Measurements from ENCODE around the gene RRAGA. TPM values are rescaled to one million over a fixed set of nuclear protein-coding genes. Genes with fewer than 3 reads are reported as not detected.

The RRAGA gene
- total and polyA plus RNA-seq, 2 experiments from 2014 or later = 24.7 to 36.1 TPM

GRCh38 chr9:19074229-19074628, 25.0 kb downstream of the RRAGA start:
- no peak overlapping the region for H2AFZ ChIP-seq
- no peak for DNase-seq (ENCODE audit: low spot score)
- Mint-ChIP-seq H3K36me3 (ENCODE audit: low read depth) (peaks cover 75% of the 10 kb centered on the region), H3K27me3 (ENCODE audit: insufficient read depth, low read depth, poor library complexity) (peaks cover 4% of the 10 kb centered on the region), H3K27ac (no peak overlapping the region), H3K9me3 (no peaks in the 10 kb centered on the region), H3K4me1 (no peaks in the 10 kb centered on the region), H3K4me3 (no peak overlapping the region)
- peaks cover 7% of the 10 kb centered on the region; the same call in 1 of the 2 replicates for H4K20me1 ChIP-seq (replicated peaks; ENCODE audit: insufficient read depth)
- H3K36me3 ChIP-seq (ENCODE audit: insufficient read depth) = peaks cover 57% of the 10 kb centered on the region
- no peak overlapping the region for H3K27ac ChIP-seq (ENCODE audit: low read depth)
- no peaks in the 10 kb centered on the region for H3K4me1 ChIP-seq (ENCODE audit: insufficient read depth)
- no peaks in the 10 kb centered on the region for H3K27me3 ChIP-seq (ENCODE audit: insufficient read depth)
- ATAC-seq = no peak
- TF ChIP-seq ZNF331 (CRISPR knock-in tag; IDR thresholded peaks at IDR 0.05; ENCODE audit: low read depth) (no peak), EZH2phosphoT487 (IDR thresholded peaks at IDR 0.05; ENCODE audit: unreplicated experiment) (no peak), CREB1 (CRISPR knock-in tag; IDR thresholded peaks at IDR 0.05; ENCODE audit: low read depth) (no peak), JUNB (IDR thresholded peaks at IDR 0.05; ENCODE audit: unreplicated experiment) (no peak), EZH2 (IDR thresholded peaks at IDR 0.05; ENCODE audit: low read depth, unreplicated experiment) (no peak), ZNF114 (CRISPR knock-in tag; IDR thresholded peaks at IDR 0.05) (no peak), NANOG (IDR thresholded peaks at IDR 0.05; ENCODE audit: borderline replicate concordance) (no peak)
- TF ChIP-seq, protein P1, sequence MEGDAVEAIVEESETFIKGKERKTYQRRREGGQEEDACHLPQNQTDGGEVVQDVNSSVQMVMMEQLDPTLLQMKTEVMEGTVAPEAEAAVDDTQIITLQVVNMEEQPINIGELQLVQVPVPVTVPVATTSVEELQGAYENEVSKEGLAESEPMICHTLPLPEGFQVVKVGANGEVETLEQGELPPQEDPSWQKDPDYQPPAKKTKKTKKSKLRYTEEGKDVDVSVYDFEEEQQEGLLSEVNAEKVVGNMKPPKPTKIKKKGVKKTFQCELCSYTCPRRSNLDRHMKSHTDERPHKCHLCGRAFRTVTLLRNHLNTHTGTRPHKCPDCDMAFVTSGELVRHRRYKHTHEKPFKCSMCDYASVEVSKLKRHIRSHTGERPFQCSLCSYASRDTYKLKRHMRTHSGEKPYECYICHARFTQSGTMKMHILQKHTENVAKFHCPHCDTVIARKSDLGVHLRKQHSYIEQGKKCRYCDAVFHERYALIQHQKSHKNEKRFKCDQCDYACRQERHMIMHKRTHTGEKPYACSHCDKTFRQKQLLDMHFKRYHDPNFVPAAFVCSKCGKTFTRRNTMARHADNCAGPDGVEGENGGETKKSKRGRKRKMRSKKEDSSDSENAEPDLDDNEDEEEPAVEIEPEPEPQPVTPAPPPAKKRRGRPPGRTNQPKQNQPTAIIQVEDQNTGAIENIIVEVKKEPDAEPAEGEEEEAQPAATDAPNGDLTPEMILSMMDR (conservative IDR thresholded peaks at IDR 0.05; ENCODE audit: low read depth in 2 of 2) = no peak
- TF ChIP-seq, protein P2, sequence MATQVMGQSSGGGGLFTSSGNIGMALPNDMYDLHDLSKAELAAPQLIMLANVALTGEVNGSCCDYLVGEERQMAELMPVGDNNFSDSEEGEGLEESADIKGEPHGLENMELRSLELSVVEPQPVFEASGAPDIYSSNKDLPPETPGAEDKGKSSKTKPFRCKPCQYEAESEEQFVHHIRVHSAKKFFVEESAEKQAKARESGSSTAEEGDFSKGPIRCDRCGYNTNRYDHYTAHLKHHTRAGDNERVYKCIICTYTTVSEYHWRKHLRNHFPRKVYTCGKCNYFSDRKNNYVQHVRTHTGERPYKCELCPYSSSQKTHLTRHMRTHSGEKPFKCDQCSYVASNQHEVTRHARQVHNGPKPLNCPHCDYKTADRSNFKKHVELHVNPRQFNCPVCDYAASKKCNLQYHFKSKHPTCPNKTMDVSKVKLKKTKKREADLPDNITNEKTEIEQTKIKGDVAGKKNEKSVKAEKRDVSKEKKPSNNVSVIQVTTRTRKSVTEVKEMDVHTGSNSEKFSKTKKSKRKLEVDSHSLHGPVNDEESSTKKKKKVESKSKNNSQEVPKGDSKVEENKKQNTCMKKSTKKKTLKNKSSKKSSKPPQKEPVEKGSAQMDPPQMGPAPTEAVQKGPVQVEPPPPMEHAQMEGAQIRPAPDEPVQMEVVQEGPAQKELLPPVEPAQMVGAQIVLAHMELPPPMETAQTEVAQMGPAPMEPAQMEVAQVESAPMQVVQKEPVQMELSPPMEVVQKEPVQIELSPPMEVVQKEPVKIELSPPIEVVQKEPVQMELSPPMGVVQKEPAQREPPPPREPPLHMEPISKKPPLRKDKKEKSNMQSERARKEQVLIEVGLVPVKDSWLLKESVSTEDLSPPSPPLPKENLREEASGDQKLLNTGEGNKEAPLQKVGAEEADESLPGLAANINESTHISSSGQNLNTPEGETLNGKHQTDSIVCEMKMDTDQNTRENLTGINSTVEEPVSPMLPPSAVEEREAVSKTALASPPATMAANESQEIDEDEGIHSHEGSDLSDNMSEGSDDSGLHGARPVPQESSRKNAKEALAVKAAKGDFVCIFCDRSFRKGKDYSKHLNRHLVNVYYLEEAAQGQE (IDR thresholded peaks at IDR 0.05; ENCODE audit: unreplicated experiment) = no peak
- no peaks in the 10 kb centered on the region for H3K9me2 ChIP-seq (ENCODE audit: insufficient read depth)
- H3F3A ChIP-seq (replicated peaks; ENCODE audit: low read depth) = no peaks in the 10 kb centered on the region; the same call in 1 of the 2 replicates
- H3K4me2 ChIP-seq = no peak overlapping the region
- H3K4me3 ChIP-seq = no peak overlapping the region
- peaks cover 4% of the 10 kb centered on the region for H3K79me2 ChIP-seq (replicated peaks; ENCODE audit: insufficient read depth)

GRCh38 chr9:19074836-19075235, 25.6 kb downstream of the RRAGA start:
- H3K4me1 ChIP-seq (ENCODE audit: insufficient read depth) = no peaks in the 10 kb centered on the region
- no peaks in the 10 kb centered on the region; the same call in 1 of the 2 replicates for H3F3A ChIP-seq (replicated peaks; ENCODE audit: low read depth)
- no peak overlapping the region for H3K4me3 ChIP-seq
- peaks cover 4% of the 10 kb centered on the region for H3K27me3 Mint-ChIP-seq (ENCODE audit: insufficient read depth, low read depth, poor library complexity)
- no peak overlapping the region for H3K4me3 Mint-ChIP-seq
- H3K9me2 ChIP-seq (ENCODE audit: insufficient read depth) = no peaks in the 10 kb centered on the region
- H3K4me1 Mint-ChIP-seq = no peaks in the 10 kb centered on the region
- peaks cover 55% of the 10 kb centered on the region for H3K36me3 ChIP-seq (ENCODE audit: insufficient read depth)
- no peaks in the 10 kb centered on the region for H3K9me3 Mint-ChIP-seq
- H3K36me3 Mint-ChIP-seq (ENCODE audit: low read depth) = peaks cover 76% of the 10 kb centered on the region
- TF ChIP-seq EZH2 (IDR thresholded peaks at IDR 0.05; ENCODE audit: low read depth, unreplicated experiment) = no peak
- H3K79me2 ChIP-seq (replicated peaks; ENCODE audit: insufficient read depth) = peaks cover 4% of the 10 kb centered on the region
- no peak overlapping the region for H2AFZ ChIP-seq
- peaks cover 7% of the 10 kb centered on the region; the same call in 1 of the 2 replicates for H4K20me1 ChIP-seq (replicated peaks; ENCODE audit: insufficient read depth)
- DNase-seq (ENCODE audit: low spot score) = no peak
- no peaks in the 10 kb centered on the region for H3K27me3 ChIP-seq (ENCODE audit: insufficient read depth)
- ATAC-seq = no peak
- H3K27ac Mint-ChIP-seq = no peak overlapping the region
- H3K27ac ChIP-seq (ENCODE audit: low read depth) = no peak overlapping the region
- H3K4me2 ChIP-seq = no peak overlapping the region

Data from GM23338 (cell line).